ENCODE data around the gene PSTPIP1. TPM values are rescaled to one million over a fixed set of nuclear protein-coding genes. Genes with fewer than 3 reads are reported as not detected.
"Not testable (repeated sequence)": the region's sequence is repeated elsewhere in the genome, so short reads cannot be mapped to it uniquely, and the experiment has no call there.

The PSTPIP1 gene
- total RNA-seq, 2 experiments from 2014 or later, result 79.4 to 82.7 TPM

GRCh38 chr15:76964157-76964556 lies 30.8 kb upstream of the PSTPIP1 start:
- no peak for DNase-seq
- Mint-ChIP-seq H3K4me3 (no peak overlapping the region), H3K36me3 (ENCODE audit: low read depth) (no peaks in the 10 kb centered on the region), H3K9me3 (no peaks in the 10 kb centered on the region), H3K27me3 (peaks cover 7% of the 10 kb centered on the region), H3K4me1 (ENCODE audit: low read depth) (no peaks in the 10 kb centered on the region), H3K27ac (no peak overlapping the region)
- Histone ChIP-seq H3K9me3 (ENCODE audit: control insufficient read depth in 1 of 2, insufficient read depth in 1 of 2, low read length in 2 of 2) (no peaks in the 10 kb centered on the region), H3K4me1 (ENCODE audit: insufficient read depth, low read length) (no peaks in the 10 kb centered on the region), H3K27me3 (ENCODE audit: control insufficient read depth in 1 of 2, insufficient read depth in 2 of 2, low read length in 2 of 2) (peaks cover 0 to 6% of the 10 kb centered on the region in 2 experiments), H3K4me3 (ENCODE audit: low read length) (no peak overlapping the region), H3K36me3 (ENCODE audit: insufficient read depth, low read length) (no peaks in the 10 kb centered on the region), H3K27ac (ENCODE audit: low read depth in 1 of 2, low read length in 2 of 2) (no peak overlapping the region)
- intact Hi-C loops (cut with DNase I, micrococcal nuclease), result no loop called here
- CTCF ChIA-PET, result interaction anchor here (0.6 to 1.5 kb wide), 2 partner anchors 58 to 522 kb away, joined by 3 read pairs; partner anchors contain the start of gene SCAPER
- POLR2A ChIA-PET, result no interaction called here
- no peak for ATAC-seq (ENCODE audit: poor library complexity)
- no peak for TF ChIP-seq CTCF (IDR thresholded peaks at IDR 0.05)

GRCh38 chr15:76966051-76966450 lies 28.9 kb upstream of the PSTPIP1 start:
- H3K27ac Mint-ChIP-seq; ATAC-seq (ENCODE audit: poor library complexity); POLR2A ChIA-PET; H3K27ac ChIP-seq (ENCODE audit: low read depth in 1 of 2, low read length in 2 of 2); CTCF ChIA-PET; H3K27me3 Mint-ChIP-seq; H3K4me3 Mint-ChIP-seq; H3K36me3 ChIP-seq (ENCODE audit: insufficient read depth, low read length); H3K9me3 ChIP-seq (ENCODE audit: control insufficient read depth in 1 of 2, insufficient read depth in 1 of 2, low read length in 2 of 2); H3K4me1 ChIP-seq (ENCODE audit: insufficient read depth, low read length); H3K4me3 ChIP-seq (ENCODE audit: low read length); H3K9me3 Mint-ChIP-seq; H3K4me1 Mint-ChIP-seq (ENCODE audit: low read depth); H3K27me3 ChIP-seq (ENCODE audit: control insufficient read depth in 1 of 2, insufficient read depth in 2 of 2, low read length in 2 of 2); intact Hi-C loops (cut with DNase I, micrococcal nuclease); H3K36me3 Mint-ChIP-seq (ENCODE audit: low read depth); DNase-seq: not testable (repeated sequence)

GRCh38 chr15:76967067-76967466 lies 27.9 kb upstream of the PSTPIP1 start:
- Mint-ChIP-seq H3K9me3 (no peaks in the 10 kb centered on the region), H3K27me3 (peaks cover 5% of the 10 kb centered on the region), H3K27ac (no peak overlapping the region), H3K36me3 (ENCODE audit: low read depth) (no peaks in the 10 kb centered on the region), H3K4me1 (ENCODE audit: low read depth) (no peaks in the 10 kb centered on the region), H3K4me3 (no peak overlapping the region)
- peaks cover 0 to 6% of the 10 kb centered on the region in 2 experiments for H3K27me3 ChIP-seq (ENCODE audit: control insufficient read depth in 1 of 2, insufficient read depth in 2 of 2, low read length in 2 of 2)
- H3K9me3 ChIP-seq (ENCODE audit: control insufficient read depth in 1 of 2, insufficient read depth in 1 of 2, low read length in 2 of 2), result no peaks in the 10 kb centered on the region
- no peaks in the 10 kb centered on the region for H3K4me1 ChIP-seq (ENCODE audit: insufficient read depth, low read length)
- no peak overlapping the region for H3K4me3 ChIP-seq (ENCODE audit: low read length)
- ChIA-PET CTCF (no interaction called here), POLR2A (no interaction called here)
- H3K36me3 ChIP-seq (ENCODE audit: insufficient read depth, low read length), result no peaks in the 10 kb centered on the region
- intact Hi-C loops (cut with DNase I, micrococcal nuclease), result no loop called here
- no peak for DNase-seq
- no peak for ATAC-seq (ENCODE audit: poor library complexity)
- H3K27ac ChIP-seq (ENCODE audit: low read depth in 1 of 2, low read length in 2 of 2), result no peak overlapping the region
- TF ChIP-seq CTCF (IDR thresholded peaks at IDR 0.05), result no peak

GRCh38 chr15:76968306-76968705 lies 26.6 kb upstream of the PSTPIP1 start:
- Mint-ChIP-seq H3K4me3 (no peak overlapping the region), H3K27me3 (no peaks in the 10 kb centered on the region), H3K27ac (no peak overlapping the region), H3K36me3 (ENCODE audit: low read depth) (no peaks in the 10 kb centered on the region), H3K4me1 (ENCODE audit: low read depth) (no peaks in the 10 kb centered on the region), H3K9me3 (no peaks in the 10 kb centered on the region)
- no peaks in the 10 kb centered on the region for H3K27me3 ChIP-seq (ENCODE audit: control insufficient read depth in 1 of 2, insufficient read depth in 2 of 2, low read length in 2 of 2)
- POLR2A ChIA-PET, result interaction anchor here (0.6 kb wide), 1 partner anchor 728 kb away, joined by 3 read pairs; no protein-coding TSS in a partner anchor
- no peak overlapping the region for H3K27ac ChIP-seq (ENCODE audit: low read depth in 1 of 2, low read length in 2 of 2)
- CTCF ChIA-PET, result no interaction called here
- intact Hi-C loops (cut with DNase I, micrococcal nuclease), result no loop called here
- ATAC-seq (ENCODE audit: poor library complexity) (no peak), DNase-seq (no peak)
- no peaks in the 10 kb centered on the region for H3K9me3 ChIP-seq (ENCODE audit: control insufficient read depth in 1 of 2, insufficient read depth in 1 of 2, low read length in 2 of 2)
- H3K4me3 ChIP-seq (ENCODE audit: low read length), result no peak overlapping the region
- no peaks in the 10 kb centered on the region for H3K36me3 ChIP-seq (ENCODE audit: insufficient read depth, low read length)
- peaks cover 2% of the 10 kb centered on the region for H3K4me1 ChIP-seq (ENCODE audit: insufficient read depth, low read length)
- TF ChIP-seq CTCF (IDR thresholded peaks at IDR 0.05), result no peak

Measured in CD4-positive, alpha-beta T cell (primary cell).